ENCODE data around the gene SIX4. TPM values are rescaled to one million over a fixed set of nuclear protein-coding genes. Genes with fewer than 3 reads are reported as not detected.

SIX4 gene
- total RNA-seq, 2 experiments from 2014 or later, result 0.04 TPM; not detected in 1

DNA sequence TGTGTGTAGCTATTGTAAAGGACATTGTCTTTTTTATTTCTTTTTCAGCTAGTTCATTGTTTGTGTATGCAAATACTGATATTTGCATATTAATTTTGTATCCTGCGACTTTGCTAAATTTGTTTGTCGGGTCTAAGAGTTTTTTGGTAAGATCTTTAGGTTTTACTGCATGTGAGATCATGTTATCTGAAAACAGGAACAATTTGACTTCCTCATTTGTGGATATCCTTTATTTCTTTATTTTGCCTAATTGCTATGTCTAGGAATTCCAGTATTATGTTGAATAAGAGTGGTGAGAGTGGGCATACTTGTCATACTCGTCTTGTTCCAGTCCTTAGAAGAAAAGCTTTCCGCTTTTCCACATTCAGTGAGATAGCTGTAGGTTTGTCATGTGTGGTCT lies 28.8 kb downstream of the SIX4 start:
- Mint-ChIP-seq H3K4me3 (no peak overlapping the region), H3K27ac (no peak overlapping the region), H3K4me1 (no peaks in the 10 kb centered on the region), H3K27me3 (peaks cover 23% of the 10 kb centered on the region), H3K36me3 (no peaks in the 10 kb centered on the region), H3K9me3 (peaks cover 3% of the 10 kb centered on the region)
- no peak for DNase-seq

DNA sequence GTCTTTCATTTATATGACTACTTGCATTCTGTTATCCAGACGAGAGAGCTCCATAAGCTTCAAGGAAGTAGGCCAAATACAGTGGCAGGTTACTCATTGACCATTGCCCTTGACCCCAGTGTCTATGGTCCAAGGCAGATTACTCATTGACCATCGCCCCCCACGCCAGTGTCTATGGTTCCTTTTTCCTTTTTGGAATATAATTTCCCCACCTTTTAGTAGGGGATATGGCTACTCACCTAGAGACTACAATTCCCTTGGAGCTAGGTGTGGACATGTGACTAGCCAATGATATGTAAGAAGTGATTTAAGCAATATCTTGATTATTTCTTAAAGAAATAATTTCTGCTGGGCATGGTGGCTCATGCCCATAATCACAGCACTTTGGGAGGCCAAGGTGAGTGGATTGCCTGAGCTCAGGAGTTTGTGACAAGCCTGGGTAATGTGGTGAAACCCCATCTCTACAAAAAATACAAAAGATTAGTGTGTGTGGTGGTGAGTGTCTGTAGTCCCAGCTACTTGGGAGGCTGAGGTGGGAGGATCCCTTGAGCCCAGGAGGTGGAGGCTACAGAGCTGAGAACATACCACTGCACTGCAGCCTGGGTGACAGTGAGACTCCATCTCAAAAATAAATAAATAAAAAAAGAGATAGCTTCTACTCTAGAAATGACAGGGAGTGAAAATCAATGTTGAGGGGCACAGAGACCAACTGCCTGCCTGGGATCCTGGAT lies 32.6 kb downstream of the SIX4 start:
- Mint-ChIP-seq H3K36me3 (no peaks in the 10 kb centered on the region), H3K27ac (no peak overlapping the region), H3K27me3 (peaks cover 14% of the 10 kb centered on the region), H3K4me3 (no peak overlapping the region), H3K9me3 (no peaks in the 10 kb centered on the region), H3K4me1 (no peaks in the 10 kb centered on the region)
- DNase-seq, result no peak

DNA sequence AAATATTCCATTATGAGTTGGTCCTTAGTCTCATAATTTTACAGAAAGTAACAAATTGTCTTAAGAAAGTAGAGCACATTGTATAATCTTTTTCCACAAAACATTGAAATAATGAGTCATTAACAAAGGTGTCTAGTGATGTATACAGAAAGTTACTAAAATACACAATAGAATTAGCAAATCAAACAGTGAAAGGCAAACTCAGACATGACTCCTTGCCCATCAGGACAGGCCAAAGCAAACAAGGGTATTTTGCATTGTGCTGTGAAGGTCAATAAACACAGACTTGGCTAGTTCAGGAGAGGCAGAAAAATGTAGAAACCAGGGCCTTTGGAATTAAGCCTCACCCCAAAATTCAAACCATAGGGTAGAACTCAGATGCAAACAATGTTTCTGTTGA lies 37.3 kb downstream of the SIX4 start:
- peaks cover 15% of the 10 kb centered on the region for H3K27me3 Mint-ChIP-seq
- H3K36me3 Mint-ChIP-seq, result no peaks in the 10 kb centered on the region
- DNase-seq, result no peak
- peaks cover 2% of the 10 kb centered on the region for H3K4me1 Mint-ChIP-seq
- no peak overlapping the region for H3K27ac Mint-ChIP-seq
- no peaks in the 10 kb centered on the region for H3K9me3 Mint-ChIP-seq
- no peak overlapping the region for H3K4me3 Mint-ChIP-seq

DNA sequence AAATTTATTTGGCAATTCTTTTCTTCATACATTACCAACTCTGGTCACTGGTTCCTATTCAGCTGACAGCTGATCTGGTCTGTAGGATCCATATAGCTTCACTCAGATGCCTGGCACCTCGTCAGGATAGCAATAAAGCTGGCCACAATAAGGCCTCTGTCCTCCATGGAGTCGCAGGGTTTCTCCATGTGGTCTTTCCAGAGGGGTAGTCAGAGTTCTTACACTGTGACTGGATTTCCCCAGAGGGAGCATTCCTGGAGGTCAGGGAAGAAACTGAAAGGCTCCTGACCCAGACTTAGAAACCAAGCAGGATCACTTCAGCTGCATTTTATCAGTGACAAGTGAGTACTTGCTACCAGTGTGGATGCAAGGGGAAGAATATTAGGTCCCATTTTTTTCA lies 39.9 kb downstream of the SIX4 start:
- Mint-ChIP-seq H3K36me3 (no peaks in the 10 kb centered on the region), H3K4me1 (peaks cover 2% of the 10 kb centered on the region), H3K27ac (no peak overlapping the region), H3K4me3 (no peak overlapping the region), H3K9me3 (no peaks in the 10 kb centered on the region), H3K27me3 (peaks cover 20% of the 10 kb centered on the region)
- DNase-seq, result no peak

DNA sequence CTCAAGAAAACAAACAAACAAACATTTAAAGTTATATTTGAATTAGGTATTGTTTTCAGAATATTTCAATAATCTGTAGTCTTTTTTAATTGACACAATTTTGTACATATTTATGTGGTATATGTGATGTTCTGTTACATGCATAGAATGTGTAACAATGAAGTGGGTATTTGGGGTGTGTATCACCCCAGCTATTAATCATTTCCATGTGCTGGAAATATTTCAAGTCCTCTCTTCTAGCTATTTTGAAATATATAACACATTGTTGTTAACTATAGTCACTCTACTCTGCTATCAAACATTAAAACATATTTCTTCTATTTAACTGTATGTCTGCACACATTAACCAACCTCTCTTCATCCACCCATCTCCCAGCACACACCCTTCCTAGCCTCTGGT lies 42.9 kb downstream of the SIX4 start:
- DNase-seq, result no peak
- Mint-ChIP-seq H3K36me3 (no peaks in the 10 kb centered on the region), H3K27me3 (peaks cover 19% of the 10 kb centered on the region), H3K9me3 (no peaks in the 10 kb centered on the region), H3K4me1 (peaks cover 2% of the 10 kb centered on the region), H3K27ac (no peak overlapping the region), H3K4me3 (no peak overlapping the region)

DNA sequence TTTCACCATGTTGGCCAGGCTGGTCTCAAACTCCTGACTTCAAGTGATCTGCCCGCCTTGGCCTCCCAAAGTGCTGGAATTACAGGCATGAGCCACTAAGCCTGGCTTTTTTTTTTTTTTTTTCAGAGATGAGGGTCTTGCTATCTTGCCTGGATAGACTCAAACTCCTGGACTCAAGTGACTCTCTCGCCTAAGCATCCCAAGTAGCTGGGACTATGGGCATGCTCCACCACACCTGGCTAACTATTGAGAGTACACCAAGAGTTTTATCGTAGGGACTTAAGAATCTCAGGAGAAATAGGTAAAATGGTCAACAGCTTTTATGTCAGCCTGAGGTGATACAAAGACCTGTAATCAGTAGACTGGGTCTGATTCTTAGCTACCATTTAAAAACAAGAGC lies 43.6 kb downstream of the SIX4 start:
- Mint-ChIP-seq H3K27me3 (peaks cover 15% of the 10 kb centered on the region), H3K27ac (no peak overlapping the region), H3K4me3 (no peak overlapping the region), H3K36me3 (no peaks in the 10 kb centered on the region), H3K4me1 (no peaks in the 10 kb centered on the region), H3K9me3 (no peaks in the 10 kb centered on the region)
- no peak for DNase-seq

DNA sequence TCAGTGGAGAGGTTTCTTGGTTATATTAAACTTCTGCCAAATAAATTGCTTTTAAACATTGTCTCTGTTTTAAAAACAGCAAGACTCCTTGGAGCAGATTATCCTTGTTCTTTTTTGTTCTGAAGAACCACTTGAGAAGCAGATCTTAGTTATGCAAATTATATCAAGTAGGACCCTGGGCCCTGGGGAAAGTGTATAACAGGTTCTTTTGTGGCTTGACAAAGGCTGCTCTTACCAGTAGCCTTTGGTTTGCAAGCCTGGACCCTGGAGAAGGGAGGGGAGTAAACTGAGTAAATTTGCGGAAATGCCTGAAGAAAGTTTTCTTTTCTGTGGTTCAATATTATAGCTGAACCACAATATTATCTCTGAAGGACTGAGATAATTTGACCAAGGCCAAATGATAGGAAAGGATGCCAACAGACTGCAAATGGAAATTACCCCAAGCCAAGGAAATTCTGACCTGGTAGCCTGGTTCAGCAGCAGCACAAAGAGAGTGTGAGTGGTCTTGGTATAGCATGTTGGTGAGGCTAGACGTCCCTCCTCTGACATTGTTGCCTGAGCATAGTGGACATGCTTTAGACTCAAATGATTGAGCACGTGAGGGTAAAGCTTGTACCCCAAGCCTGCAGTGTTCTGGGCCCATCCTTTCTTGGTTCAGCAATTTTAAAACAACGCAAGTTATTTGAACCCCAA lies 44.4 kb downstream of the SIX4 start:
- peaks cover 15% of the 10 kb centered on the region for H3K27me3 Mint-ChIP-seq
- no peaks in the 10 kb centered on the region for H3K4me1 Mint-ChIP-seq
- H3K9me3 Mint-ChIP-seq, result no peaks in the 10 kb centered on the region
- H3K4me3 Mint-ChIP-seq, result no peak overlapping the region
- DNase-seq, result no peak
- no peaks in the 10 kb centered on the region for H3K36me3 Mint-ChIP-seq
- H3K27ac Mint-ChIP-seq, result no peak overlapping the region

DNA sequence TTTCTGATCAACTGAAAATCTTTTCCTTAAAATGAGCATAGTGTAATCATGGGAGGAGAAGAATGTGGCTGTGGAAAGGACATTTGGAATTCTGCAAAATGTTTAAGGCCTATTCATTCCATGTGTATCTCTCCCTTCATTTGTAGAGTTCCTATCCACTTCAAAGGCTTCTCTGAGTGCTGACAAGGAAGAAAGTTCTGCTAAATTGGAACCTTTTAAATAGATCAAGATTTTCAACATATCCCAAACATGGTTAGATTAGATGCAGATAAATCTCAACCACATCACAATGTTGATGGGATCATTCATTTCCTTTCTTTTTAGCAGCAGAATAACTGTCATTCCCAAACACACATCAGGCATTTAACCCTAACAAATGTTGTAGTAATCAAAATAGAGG lies 46.5 kb downstream of the SIX4 start:
- H3K36me3 Mint-ChIP-seq, result no peaks in the 10 kb centered on the region
- no peak for DNase-seq
- no peaks in the 10 kb centered on the region for H3K9me3 Mint-ChIP-seq
- no peak overlapping the region for H3K4me3 Mint-ChIP-seq
- H3K27me3 Mint-ChIP-seq, result peaks cover 9% of the 10 kb centered on the region
- no peaks in the 10 kb centered on the region for H3K4me1 Mint-ChIP-seq
- H3K27ac Mint-ChIP-seq, result no peak overlapping the region

DNA sequence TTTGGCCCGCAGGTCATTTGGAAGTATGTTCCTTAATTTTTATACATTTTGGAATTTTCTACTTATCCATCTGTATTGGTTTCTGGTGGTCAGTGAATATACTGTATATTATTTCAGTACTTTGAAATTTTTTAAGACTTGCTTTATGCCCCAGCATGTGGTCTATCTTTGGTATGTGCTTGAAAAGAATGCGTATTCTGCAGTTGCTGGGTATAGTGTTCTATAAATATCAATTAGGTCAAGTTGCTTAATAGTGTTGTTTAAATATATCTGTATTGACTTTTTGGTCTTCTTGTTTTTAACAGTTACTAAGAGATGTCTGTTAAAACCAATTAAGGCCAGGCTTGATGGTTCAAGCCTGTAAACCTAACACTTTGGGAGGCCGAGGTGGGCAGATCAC lies 53.2 kb downstream of the SIX4 start:
- Mint-ChIP-seq H3K27me3 (peaks cover 12% of the 10 kb centered on the region), H3K4me3 (no peak overlapping the region), H3K27ac (no peak overlapping the region), H3K4me1 (no peaks in the 10 kb centered on the region), H3K9me3 (no peaks in the 10 kb centered on the region), H3K36me3 (no peaks in the 10 kb centered on the region)
- DNase-seq, result no peak

DNA sequence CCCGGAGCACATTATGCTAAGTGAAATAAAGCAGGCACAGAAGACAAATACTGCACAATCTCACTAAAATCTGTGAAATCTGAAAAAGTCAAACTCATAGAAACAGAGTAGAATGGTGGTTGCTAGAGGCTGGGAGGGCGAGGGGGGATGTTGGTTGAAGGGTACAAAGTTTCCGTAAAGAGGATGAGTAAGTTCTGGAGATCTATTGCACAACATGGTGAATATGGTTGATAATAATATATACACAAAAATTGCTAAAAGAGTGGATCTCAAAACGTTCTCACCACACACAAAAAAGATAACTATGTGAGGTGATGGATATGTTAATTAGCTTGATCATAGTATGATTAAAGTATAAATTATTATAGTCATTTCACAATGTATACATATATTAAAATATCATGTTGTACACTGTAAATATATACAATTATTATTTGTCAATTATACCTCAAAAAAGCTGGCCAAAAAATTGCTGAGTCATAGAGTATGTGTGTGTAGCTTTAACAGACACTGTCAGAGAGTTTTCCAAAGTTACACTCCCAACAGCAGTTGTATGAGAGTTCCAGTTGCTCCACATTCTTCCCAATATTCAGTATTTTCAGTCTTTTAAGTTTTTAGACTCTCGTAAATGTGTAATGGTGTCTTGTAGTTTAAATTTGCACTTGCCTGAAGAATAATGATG lies 55.6 kb downstream of the SIX4 start:
- Mint-ChIP-seq H3K27ac (no peak overlapping the region), H3K4me3 (no peak overlapping the region), H3K27me3 (peaks cover 24% of the 10 kb centered on the region), H3K36me3 (no peaks in the 10 kb centered on the region), H3K4me1 (no peaks in the 10 kb centered on the region), H3K9me3 (no peaks in the 10 kb centered on the region)
- DNase-seq, result no peak

DNA sequence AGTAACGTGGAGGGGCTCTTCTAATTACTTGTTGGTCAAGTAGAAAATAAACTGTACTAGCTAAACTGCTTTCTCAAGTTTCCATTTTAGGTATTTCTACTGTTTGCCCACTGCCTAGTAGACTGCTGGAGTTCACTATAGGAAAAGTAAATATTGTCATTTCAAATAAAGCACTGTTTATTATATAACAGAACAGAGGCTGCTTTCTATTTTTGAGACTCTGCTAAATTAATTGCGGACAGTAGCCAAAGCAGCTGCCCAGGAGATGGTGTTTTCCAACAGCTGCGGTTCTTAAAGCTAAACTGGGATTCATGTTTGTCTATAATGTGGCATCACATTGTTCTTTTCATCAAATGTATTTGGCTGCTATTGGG lies 59.0 kb downstream of the SIX4 start:
- no peaks in the 10 kb centered on the region for H3K36me3 Mint-ChIP-seq
- DNase-seq, result no peak
- H3K4me3 Mint-ChIP-seq, result no peak overlapping the region
- H3K9me3 Mint-ChIP-seq, result no peaks in the 10 kb centered on the region
- no peaks in the 10 kb centered on the region for H3K4me1 Mint-ChIP-seq
- H3K27ac Mint-ChIP-seq, result no peak overlapping the region
- peaks cover 58% of the 10 kb centered on the region for H3K27me3 Mint-ChIP-seq

DNA sequence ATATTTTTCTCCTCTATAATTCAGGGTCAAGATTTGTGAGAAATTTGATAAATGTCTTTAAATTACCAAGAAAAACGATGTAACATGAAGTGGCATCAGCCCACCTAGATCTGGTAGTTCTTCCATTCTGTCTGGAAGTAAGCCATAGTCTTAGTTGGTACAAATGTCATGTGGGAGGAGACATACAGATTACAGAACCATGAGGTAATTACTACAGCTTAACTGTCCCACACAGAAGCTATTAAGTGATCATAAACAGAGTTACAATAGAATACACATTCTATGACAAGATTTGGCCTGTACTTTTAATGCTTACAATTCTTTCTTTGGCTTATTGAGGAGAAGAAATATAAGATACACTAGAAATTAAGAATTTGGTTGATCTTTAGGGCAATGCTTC lies 61.2 kb downstream of the SIX4 start:
- Mint-ChIP-seq H3K27me3 (peaks cover 75% of the 10 kb centered on the region), H3K27ac (no peak overlapping the region), H3K4me1 (peaks cover 4% of the 10 kb centered on the region), H3K4me3 (no peak overlapping the region), H3K9me3 (no peaks in the 10 kb centered on the region), H3K36me3 (no peaks in the 10 kb centered on the region)
- DNase-seq, result no peak

DNA sequence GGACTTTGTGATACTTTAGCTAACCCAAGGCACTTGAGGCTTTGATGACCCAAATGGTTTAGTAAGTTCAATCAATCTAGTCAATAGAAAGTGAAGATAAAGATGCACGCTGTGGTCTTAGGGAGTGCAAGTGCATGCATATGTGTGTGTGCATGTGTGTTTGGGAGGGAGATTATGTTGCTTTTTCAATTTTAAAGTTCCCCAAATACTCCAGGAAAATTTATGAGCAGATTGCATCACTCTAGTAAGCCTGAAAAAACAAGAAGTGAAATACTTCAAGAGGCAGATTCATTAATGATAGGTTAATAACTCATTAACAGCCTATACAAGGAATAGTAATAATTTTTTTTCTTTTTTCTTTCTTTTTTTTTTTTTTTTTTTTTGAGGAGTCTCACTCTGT lies 62.4 kb downstream of the SIX4 start:
- H3K9me3 Mint-ChIP-seq, result no peaks in the 10 kb centered on the region
- no peak overlapping the region for H3K27ac Mint-ChIP-seq
- no peak for DNase-seq
- peaks cover 8% of the 10 kb centered on the region for H3K4me1 Mint-ChIP-seq
- no peaks in the 10 kb centered on the region for H3K36me3 Mint-ChIP-seq
- H3K4me3 Mint-ChIP-seq, result no peak overlapping the region
- H3K27me3 Mint-ChIP-seq, result peaks cover 84% of the 10 kb centered on the region
